ENCODE data around the gene APOA5. TPM values are rescaled to one million over a fixed set of nuclear protein-coding genes. Genes with fewer than 3 reads are reported as not detected.

APOA5 gene
- polyA plus RNA-seq, 2 of the 4 experiments (the other 2 are of a cell fraction) = not detected

- no peak for TF ChIP-seq CTCF (IDR thresholded peaks at IDR 0.05)
These were observed 33.8 kb upstream of the APOA5 start (continued) for GRCh38 chr11:116825434-116825833.

- ChIA-PET POLR2A (interaction anchor here (1.0 kb wide), 1 partner anchor 36 kb away, joined by 3 read pairs; no protein-coding TSS in a partner anchor), CTCF (interaction anchor here (2.4 kb wide), 1 partner anchor 13 kb away, joined by 9 read pairs; no protein-coding TSS in a partner anchor)
- Histone ChIP-seq H3K27ac (no peak within 1 kb of the TSS), H3K4me2 (no peak within 1 kb of the TSS), H3K4me1 (no peaks in the 10 kb centered on the region), H3K9me3 (no peaks in the 10 kb centered on the region), H3K4me3 (no peak within 1 kb of the TSS)
- no peak for TF ChIP-seq SREBF2 (IDR thresholded peaks at IDR 0.05)
- TF ChIP-seq HMGXB4 (CRISPR knock-in tag; IDR thresholded peaks at IDR 0.05; ENCODE audit: borderline replicate concordance) = no peak
- TF ChIP-seq PBX3 (IDR thresholded peaks at IDR 0.05) = no peak
- TF ChIP-seq POLR2A (IDR thresholded peaks at IDR 0.05; ENCODE audit: low read length) = no peak
- TF ChIP-seq TFCP2L1 (CRISPR knock-in tag; IDR thresholded peaks at IDR 0.05) = no peak
- TF ChIP-seq ZSCAN20 (CRISPR knock-in tag; IDR thresholded peaks at IDR 0.05) = no peak
- no peak for TF ChIP-seq KDM5A (IDR thresholded peaks at IDR 0.05)
- no peak for TF ChIP-seq GATA3 (IDR thresholded peaks at IDR 0.05; ENCODE audit: borderline replicate concordance)
- no peak for TF ChIP-seq ATOH8 (CRISPR knock-in tag; IDR thresholded peaks at IDR 0.05; ENCODE audit: low read depth)
- no peak for TF ChIP-seq FOSL2 (IDR thresholded peaks at IDR 0.05)
- TF ChIP-seq FOSL2 (CRISPR knock-in tag; IDR thresholded peaks at IDR 0.05) = no peak
- TF ChIP-seq MAZ (IDR thresholded peaks at IDR 0.05; ENCODE audit: borderline replicate concordance, low read depth, low read length) = no peak
- no peak for TF ChIP-seq USF2 (IDR thresholded peaks at IDR 0.05)
- TF ChIP-seq CHD2 (IDR thresholded peaks at IDR 0.05; ENCODE audit: low read length, partially characterized antibody) = no peak
- TF ChIP-seq ELK1 (IDR thresholded peaks at IDR 0.05; ENCODE audit: low read depth, low read length) = no peak
- no peak for TF ChIP-seq HOXB5 (CRISPR knock-in tag; IDR thresholded peaks at IDR 0.05)
- TF ChIP-seq RARB (CRISPR knock-in tag; IDR thresholded peaks at IDR 0.05) = no peak
- TF ChIP-seq EP300 (IDR thresholded peaks at IDR 0.05) = no peak
- TF ChIP-seq REST (IDR thresholded peaks at IDR 0.05) = no peak
- FAIRE-seq (no peak), DNase-seq (ENCODE audit: low read depth in 1 of 2, low spot score in 1 of 2) (no peak), ATAC-seq (no peak)
- whole genome bisulfite sequencing (ENCODE audit: missing lambda C conversion rate) = 67% methylated on average over 10 of the region's 16 CpGs
These were observed 31.6 kb upstream of the APOA5 start, which contains the start of gene APOA4 for GRCh38 chr11:116823031-116823843. APOA4 (minus strand) TSS chr11:116823304; CDS start chr11:116823191, 113 bp downstream.
